IgD-negative memory B cell (primary cell): Measurements from ENCODE around the gene OR10W1. TPM values are rescaled to one million over a fixed set of nuclear protein-coding genes. Genes with fewer than 3 reads are reported as not detected.
A peak's percentile ranks its signal among the peaks of the same experiment; 100 is the strongest.

Experiments used
- H3K27ac Mint-ChIP-seq, 3 donors: one replicate each; pipeline ENCODE4 v1.8.0; 2020 to 2022; ENCODE audit warnings: mild to moderate bottlenecking in 3 of 3, mixed read lengths in 3 of 3, moderate library complexity in 1 of 3
- H3K27me3 Mint-ChIP-seq: one replicate; pipeline ENCODE4 v1.8.0; 2021; ENCODE audit warnings: mixed read lengths
- H3K36me3 Mint-ChIP-seq: one replicate; pipeline ENCODE4 v1.8.0; 2020; ENCODE audit warnings: mild to moderate bottlenecking, mixed read lengths
- H3K4me1 Mint-ChIP-seq, 3 donors: one replicate each; pipeline ENCODE4 v1.8.0; 2020 to 2022; ENCODE audit warnings: mixed read lengths in 3 of 3, mild to moderate bottlenecking in 1 of 3
- H3K4me3 Mint-ChIP-seq, 4 donors: one replicate each; pipeline ENCODE4 v1.8.0; 2020 to 2022; ENCODE audit warnings: mild to moderate bottlenecking in 4 of 4, mixed read lengths in 4 of 4, moderate library complexity in 3 of 4
- H3K9me3 Mint-ChIP-seq, 3 donors: one replicate each; pipeline ENCODE4 v1.8.0; 2020 to 2021; ENCODE audit warnings: mixed read lengths in 3 of 3, mild to moderate bottlenecking in 1 of 3
- polyA plus RNA-seq: library from polyadenylated mRNA; unstranded; fragments of 300-500 nt; fragmentation: Illumina TruSeq; gene quantifications from one replicate; pipeline ENCODE4 v1.2.3, GENCODE V29; 2021

The OR10W1 gene
- not detected for polyA plus RNA-seq

GRCh38 chr11:58268142-58268541, at the start of gene OR10W1:
TSS of gene OR10W1 (minus strand) at chr11:58268260. CDS start at chr11:58267858, 402 bp downstream.
- H3K27me3 Mint-ChIP-seq: peaks cover under 1% of the 10 kb centered on the region
- no peak within 1 kb of the TSS for H3K4me3 Mint-ChIP-seq
- no peaks in the 10 kb centered on the region for H3K4me1 Mint-ChIP-seq
- H3K36me3 Mint-ChIP-seq: no peaks in the 10 kb centered on the region
- H3K27ac Mint-ChIP-seq: peak within 1 kb of the TSS in 1 of 3 donors; percentile 55
- H3K9me3 Mint-ChIP-seq: peaks cover 3 to 5% (median 3%) of the 10 kb centered on the region in 3 donors

- Mint-ChIP-seq H3K27me3 (peaks cover 7% of the 10 kb centered on the region), H3K4me1 (no peaks in the 10 kb centered on the region), H3K27ac (no peak overlapping the region), H3K36me3 (no peaks in the 10 kb centered on the region), H3K9me3 (peaks cover 2 to 7% (median 5%) of the 10 kb centered on the region in 3 donors), H3K4me3 (no peak overlapping the region)
Measured at GRCh38 chr11:58316142-58316541, 48.1 kb upstream of the OR10W1 start.

GRCh38 chr11:58301576-58301975, 33.5 kb upstream of the OR10W1 start:
- no peaks in the 10 kb centered on the region for H3K27me3 Mint-ChIP-seq
- H3K4me3 Mint-ChIP-seq: no peak overlapping the region
- no peaks in the 10 kb centered on the region for H3K4me1 Mint-ChIP-seq
- H3K9me3 Mint-ChIP-seq: peaks cover 0 to 4% (median 3%) of the 10 kb centered on the region in 3 donors
- H3K27ac Mint-ChIP-seq: no peak overlapping the region
- H3K36me3 Mint-ChIP-seq: no peaks in the 10 kb centered on the region

- H3K4me3 Mint-ChIP-seq: no peak overlapping the region
- H3K9me3 Mint-ChIP-seq: peaks cover 3 to 10% (median 5%) of the 10 kb centered on the region in 3 donors
- peaks cover 6% of the 10 kb centered on the region for H3K27me3 Mint-ChIP-seq
- H3K4me1 Mint-ChIP-seq: no peaks in the 10 kb centered on the region
- H3K36me3 Mint-ChIP-seq: no peaks in the 10 kb centered on the region
- H3K27ac Mint-ChIP-seq: no peak overlapping the region
Measured at GRCh38 chr11:58292017-58292416, 24.0 kb upstream of the OR10W1 start.

GRCh38 chr11:58289266-58289665, 21.2 kb upstream of the OR10W1 start:
- no peaks in the 10 kb centered on the region for H3K36me3 Mint-ChIP-seq
- H3K9me3 Mint-ChIP-seq: peaks cover 3 to 10% (median 5%) of the 10 kb centered on the region in 3 donors
- no peaks in the 10 kb centered on the region for H3K4me1 Mint-ChIP-seq
- no peak overlapping the region for H3K4me3 Mint-ChIP-seq
- peaks cover 6% of the 10 kb centered on the region for H3K27me3 Mint-ChIP-seq
- no peak overlapping the region for H3K27ac Mint-ChIP-seq

- Mint-ChIP-seq H3K9me3 (peaks cover 0 to 5% (median 3%) of the 10 kb centered on the region in 3 donors), H3K4me3 (no peak overlapping the region), H3K36me3 (no peaks in the 10 kb centered on the region), H3K27ac (no peak overlapping the region), H3K4me1 (no peaks in the 10 kb centered on the region), H3K27me3 (peaks cover 3% of the 10 kb centered on the region)
Measured at GRCh38 chr11:58286249-58286648, 18.2 kb upstream of the OR10W1 start.

GRCh38 chr11:58285483-58286040, 17.5 kb upstream of the OR10W1 start:
- no peak overlapping the region for H3K4me3 Mint-ChIP-seq
- peaks cover 0 to 3% (median 2%) of the 10 kb centered on the region in 3 donors for H3K9me3 Mint-ChIP-seq
- H3K27ac Mint-ChIP-seq: no peak overlapping the region
- H3K27me3 Mint-ChIP-seq: peaks cover 3% of the 10 kb centered on the region
- H3K36me3 Mint-ChIP-seq: no peaks in the 10 kb centered on the region
- H3K4me1 Mint-ChIP-seq: no peaks in the 10 kb centered on the region

GRCh38 chr11:58276151-58276550, 8.1 kb upstream of the OR10W1 start:
- H3K36me3 Mint-ChIP-seq: no peaks in the 10 kb centered on the region
- no peaks in the 10 kb centered on the region for H3K4me1 Mint-ChIP-seq
- no peak overlapping the region for H3K4me3 Mint-ChIP-seq
- no peak overlapping the region for H3K27ac Mint-ChIP-seq
- peaks cover 0 to 11% (median 2%) of the 10 kb centered on the region in 3 donors for H3K9me3 Mint-ChIP-seq
- peaks cover 3% of the 10 kb centered on the region for H3K27me3 Mint-ChIP-seq

- Mint-ChIP-seq H3K9me3 (peaks cover 0 to 8% (median 2%) of the 10 kb centered on the region in 3 donors), H3K36me3 (no peaks in the 10 kb centered on the region), H3K4me1 (no peaks in the 10 kb centered on the region), H3K27me3 (no peaks in the 10 kb centered on the region), H3K27ac (no peak overlapping the region), H3K4me3 (no peak overlapping the region)
Measured at GRCh38 chr11:58275002-58275401, 6.9 kb upstream of the OR10W1 start.

- Mint-ChIP-seq H3K4me1 (no peaks in the 10 kb centered on the region), H3K27ac (no peak overlapping the region), H3K9me3 (peaks cover 4 to 17% (median 5%) of the 10 kb centered on the region in 3 donors), H3K27me3 (peaks cover 4% of the 10 kb centered on the region), H3K4me3 (no peak overlapping the region), H3K36me3 (no peaks in the 10 kb centered on the region)
Measured at GRCh38 chr11:58259983-58260382, 8.1 kb downstream of the OR10W1 start.

- peaks cover 0 to 29% (median 6%) of the 10 kb centered on the region in 3 donors for H3K9me3 Mint-ChIP-seq
- H3K36me3 Mint-ChIP-seq: no peaks in the 10 kb centered on the region
- no peak overlapping the region for H3K27ac Mint-ChIP-seq
- H3K4me3 Mint-ChIP-seq: no peak overlapping the region
- no peaks in the 10 kb centered on the region for H3K4me1 Mint-ChIP-seq
- H3K27me3 Mint-ChIP-seq: no peaks in the 10 kb centered on the region
Measured at GRCh38 chr11:58254936-58255335, 13.1 kb downstream of the OR10W1 start.

GRCh38 chr11:58243954-58244353, 24.1 kb downstream of the OR10W1 start:
- peaks cover 6 to 25% (median 11%) of the 10 kb centered on the region in 3 donors for H3K9me3 Mint-ChIP-seq
- H3K4me1 Mint-ChIP-seq: no peaks in the 10 kb centered on the region
- H3K36me3 Mint-ChIP-seq: peaks cover 3% of the 10 kb centered on the region
- H3K27me3 Mint-ChIP-seq: peaks cover 1% of the 10 kb centered on the region
- H3K4me3 Mint-ChIP-seq: no peak overlapping the region
- H3K27ac Mint-ChIP-seq: no peak overlapping the region

- no peaks in the 10 kb centered on the region for H3K36me3 Mint-ChIP-seq
- H3K27ac Mint-ChIP-seq: no peak overlapping the region
- H3K4me3 Mint-ChIP-seq: no peak overlapping the region
- peaks cover 0 to 3% (median 0%) of the 10 kb centered on the region in 3 donors for H3K9me3 Mint-ChIP-seq
- H3K4me1 Mint-ChIP-seq: no peaks in the 10 kb centered on the region
- peaks cover 2% of the 10 kb centered on the region for H3K27me3 Mint-ChIP-seq
Measured at GRCh38 chr11:58227956-58228615, 40.0 kb downstream of the OR10W1 start.

GRCh38 chr11:58222721-58223120, 45.3 kb downstream of the OR10W1 start:
- Mint-ChIP-seq H3K36me3 (peaks cover 2% of the 10 kb centered on the region), H3K4me3 (no peak overlapping the region), H3K9me3 (peaks cover 0 to 2% (median 0%) of the 10 kb centered on the region in 3 donors), H3K4me1 (no peaks in the 10 kb centered on the region), H3K27ac (no peak overlapping the region), H3K27me3 (no peaks in the 10 kb centered on the region)
